Stimulated activated CD8-positive, alpha-beta memory T cell treated with anti-CD3 and anti-CD28 coated beads, Interleukin-12 subunit alpha, Interleukin-12 subunit beta, amount 100 ng/mL, for 24 hours (primary cell): Measurements from ENCODE around the gene BDNF.

Experiments used
- DNase-seq: peaks from one replicate; pipeline ENCODE4 v3.0.0-alpha.2; 2020; ENCODE audit errors: extremely low read depth

BDNF gene

GRCh38 chr11:27705873-27706820, 5.9 kb upstream of the BDNF start:
- DNase-seq = no peak

GRCh38 chr11:27703481-27703880, 3.2 kb upstream of the BDNF start:
- DNase-seq = no peak

DNA sequence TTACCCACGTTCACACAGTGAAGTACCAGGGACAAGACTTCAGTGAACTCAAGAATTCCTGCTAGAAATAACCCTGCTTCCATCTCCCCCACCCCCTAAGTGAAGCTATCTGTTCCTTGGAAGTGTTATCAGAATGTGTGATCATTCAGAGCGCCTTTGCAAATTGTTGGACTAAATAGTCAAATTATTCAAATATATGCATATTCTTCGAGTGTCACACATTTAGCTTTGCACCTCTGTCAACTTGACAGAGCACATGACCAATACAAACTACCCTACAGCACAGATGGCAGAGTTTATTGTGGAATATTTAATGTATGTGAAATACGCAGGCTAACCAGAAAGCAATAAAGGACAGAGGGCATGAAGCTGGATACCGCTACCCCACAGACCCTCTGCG, 2.6 kb upstream of the BDNF start:
- DNase-seq = no peak

GRCh38 chr11:27701355-27702105, 1.3 kb upstream of the BDNF start:
- DNase-seq = no peak

DNA sequence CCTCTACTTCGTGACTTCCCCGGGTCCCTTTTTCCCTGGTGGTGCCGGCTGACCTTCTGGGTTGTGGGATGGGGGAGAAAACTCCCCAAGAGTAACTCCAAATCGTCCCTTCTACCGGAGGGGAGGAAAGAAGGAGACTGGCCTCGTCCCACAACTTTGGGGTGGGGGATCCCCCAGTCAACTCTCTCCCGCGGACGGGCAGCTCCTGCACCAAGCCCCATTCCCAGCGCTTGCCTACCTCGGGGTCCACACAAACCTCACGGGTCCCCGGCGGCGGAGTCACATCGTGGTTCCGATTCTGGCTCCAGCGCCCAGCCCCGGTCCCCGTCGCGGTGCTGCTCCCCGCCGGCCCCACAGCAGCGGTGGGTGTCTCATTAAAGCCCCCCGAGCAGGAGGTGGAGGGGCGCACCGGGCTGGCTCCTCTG, 317 bp downstream of the BDNF start:
- no peak for DNase-seq

- no peak for DNase-seq
Observed at GRCh38 chr11:27699242-27699925, 871 bp downstream of the BDNF start.

DNA sequence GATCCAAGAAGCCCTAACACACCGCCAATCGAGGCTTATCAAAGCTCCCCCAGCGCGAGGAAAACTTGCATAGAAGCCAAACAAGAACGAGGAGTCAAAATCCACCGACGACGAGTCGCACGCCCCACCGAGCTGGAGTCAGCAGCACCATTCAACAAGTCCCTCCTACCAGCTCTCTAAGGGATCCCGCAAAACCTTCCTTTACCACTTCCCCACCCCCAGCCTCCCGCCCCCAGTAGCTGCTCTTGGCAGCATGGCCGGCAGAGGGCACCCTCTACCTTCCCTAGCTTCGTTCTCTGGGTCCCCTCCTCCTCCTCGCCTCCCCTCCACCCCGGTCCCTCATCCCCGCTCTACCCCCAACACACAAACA, 1.4 kb downstream of the BDNF start:
- peak; percentile 16 for DNase-seq

DNA sequence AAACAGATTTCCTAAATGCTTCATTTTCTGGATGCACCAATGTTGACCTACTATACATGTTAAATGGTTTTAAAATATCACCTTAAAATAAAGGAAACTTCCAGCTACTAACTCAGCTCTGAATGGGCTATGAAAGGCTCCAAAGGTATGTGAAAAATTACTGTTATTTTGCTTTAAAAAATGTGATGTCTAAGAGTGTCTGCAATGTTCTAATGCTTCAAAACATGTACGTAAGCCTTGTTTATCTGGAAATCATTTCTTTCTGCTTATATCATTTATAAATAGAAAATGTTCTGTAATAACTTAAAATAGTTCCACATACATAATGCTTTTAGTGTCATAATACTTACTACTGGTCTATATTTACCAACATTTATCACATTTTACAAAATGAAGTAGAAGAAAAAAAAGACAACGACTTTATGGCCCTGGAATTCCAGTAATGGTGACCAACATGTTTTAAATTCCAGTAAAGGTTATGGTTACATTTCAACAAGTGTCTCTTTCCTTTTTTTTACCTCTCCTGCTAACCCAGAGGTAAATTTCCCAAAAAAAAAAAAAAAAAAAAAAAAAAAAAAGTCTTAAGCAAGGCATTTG, 2.5 kb downstream of the BDNF start:
- no peak for DNase-seq

DNA sequence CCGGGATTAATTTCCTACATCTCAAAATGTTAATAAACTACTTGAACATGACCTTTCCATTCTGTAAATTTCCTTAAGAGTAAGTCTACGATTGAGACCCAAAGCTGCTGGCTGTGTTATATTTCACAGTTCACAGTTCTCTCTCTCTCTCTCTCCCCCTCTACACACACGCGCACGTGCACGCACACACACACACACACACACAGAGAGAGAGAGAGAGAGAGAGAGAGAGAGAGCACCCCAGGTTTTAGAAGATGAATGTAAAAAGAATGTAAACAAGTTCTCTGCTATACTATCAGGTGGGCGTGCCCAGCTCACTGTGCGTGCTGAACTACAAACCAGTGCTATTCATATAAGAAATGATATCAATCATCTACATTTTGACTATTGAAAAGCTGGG, 3.3 kb downstream of the BDNF start:
- no peak for DNase-seq

DNA sequence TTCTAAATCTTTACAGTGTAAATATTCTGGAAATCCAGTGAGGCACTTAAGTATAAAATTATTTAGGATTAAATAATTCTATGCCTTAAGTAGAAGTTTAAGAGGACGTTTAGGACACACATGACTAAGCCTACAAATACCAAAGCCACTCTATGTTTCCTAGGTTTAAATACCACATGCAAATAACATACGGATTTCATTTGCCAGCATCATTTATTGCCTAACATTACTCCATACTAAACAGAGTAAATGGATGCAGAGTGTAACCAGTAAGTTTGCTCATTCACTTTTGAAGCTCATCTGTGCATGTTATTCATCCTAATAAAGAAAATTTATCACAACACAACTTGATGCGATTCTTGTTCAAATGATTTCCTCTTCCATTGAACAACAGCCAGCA, 4.1 kb downstream of the BDNF start:
- no peak for DNase-seq

- DNase-seq = no peak
Observed at GRCh38 chr11:27694992-27695391, 5.3 kb downstream of the BDNF start.

- DNase-seq = no peak
Observed at GRCh38 chr11:27693398-27693797, 6.9 kb downstream of the BDNF start.

GRCh38 chr11:27692781-27693180, 7.5 kb downstream of the BDNF start:
- no peak for DNase-seq

- DNase-seq = no peak
Observed at GRCh38 chr11:27688076-27688475, 12.2 kb downstream of the BDNF start.

DNA sequence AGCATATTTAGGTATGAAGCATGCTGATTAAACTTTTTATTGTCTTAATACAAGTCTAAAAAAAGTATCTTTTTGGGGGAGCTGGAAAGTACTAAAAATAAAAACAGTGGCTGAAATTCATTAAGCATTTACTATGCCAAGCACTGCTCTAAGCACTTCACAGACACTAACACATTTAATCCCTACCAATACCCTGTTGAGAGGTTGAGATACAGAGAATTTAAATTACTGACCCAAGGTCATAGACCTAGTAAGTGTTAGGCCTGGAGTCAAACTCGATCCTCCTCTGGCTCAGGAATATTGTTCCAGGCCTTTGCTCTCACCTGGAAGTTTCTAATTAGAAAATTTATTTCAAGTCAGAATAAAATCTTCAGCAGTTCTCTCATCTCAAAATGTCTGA, 18.6 kb downstream of the BDNF start:
- no peak for DNase-seq

DNA sequence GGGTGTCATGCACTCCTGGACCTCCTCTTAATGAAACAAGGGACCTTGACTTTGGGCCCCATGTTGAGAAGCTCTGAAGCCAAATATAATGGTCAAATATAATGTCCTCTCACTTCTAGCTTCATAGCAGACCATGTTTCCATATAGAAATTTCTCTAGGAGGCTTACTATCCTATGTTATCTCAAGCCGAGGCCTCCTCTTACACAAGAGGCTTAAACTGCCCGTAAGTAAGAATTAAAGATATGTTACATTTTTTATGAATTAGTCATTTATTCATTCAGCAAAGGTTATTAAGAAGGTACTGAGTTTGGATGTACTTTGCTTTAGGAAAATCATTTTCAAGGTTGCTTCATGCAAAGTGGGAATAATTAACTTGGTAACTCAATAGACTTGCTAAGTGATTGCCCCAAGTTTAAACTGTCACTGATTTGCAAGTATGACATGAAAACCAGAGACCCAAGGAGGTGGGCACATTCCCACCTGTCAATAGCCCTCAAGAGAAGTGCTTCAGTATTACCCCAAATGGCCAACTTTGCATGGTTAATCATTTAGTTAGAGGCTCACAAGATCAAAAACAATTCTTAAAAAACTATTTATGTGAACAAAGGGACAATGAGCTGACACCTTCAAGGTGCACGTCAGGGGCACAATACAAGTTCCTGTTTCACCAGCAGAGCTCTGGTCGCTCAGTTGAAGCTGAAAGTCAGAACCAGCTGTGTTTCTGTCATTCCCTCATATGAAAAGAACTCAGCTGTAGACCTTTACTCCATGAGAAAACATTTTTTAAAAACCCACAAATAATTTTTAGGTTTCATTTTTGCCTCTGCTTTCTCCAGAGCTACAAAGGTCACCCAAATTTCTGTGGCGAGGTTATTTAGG, 20.9 kb downstream of the BDNF start:
- no peak for DNase-seq

GRCh38 chr11:27678242-27678641, 22.0 kb downstream of the BDNF start:
- DNase-seq = no peak

DNA sequence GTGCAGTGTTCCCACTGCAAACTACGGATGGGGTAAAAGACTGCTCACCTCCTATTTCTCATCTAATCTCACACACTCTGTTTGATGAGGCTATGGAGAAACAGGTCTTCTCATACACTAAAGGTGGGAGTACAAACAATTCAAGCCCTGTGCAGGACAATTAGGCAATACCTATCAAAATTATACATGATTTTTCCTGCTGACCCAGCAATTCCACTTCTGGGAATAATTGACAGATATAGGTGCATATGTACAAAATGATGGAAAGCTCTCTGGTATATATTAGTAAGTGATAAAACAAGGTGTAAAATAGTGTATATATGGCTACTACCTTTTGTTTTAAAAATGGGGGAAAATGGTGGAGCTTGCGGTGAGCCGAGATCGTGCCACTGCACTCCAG, 23.1 kb downstream of the BDNF start:
- no peak for DNase-seq

GRCh38 chr11:27673979-27674663, 26.1 kb downstream of the BDNF start:
- DNase-seq = no peak

DNA sequence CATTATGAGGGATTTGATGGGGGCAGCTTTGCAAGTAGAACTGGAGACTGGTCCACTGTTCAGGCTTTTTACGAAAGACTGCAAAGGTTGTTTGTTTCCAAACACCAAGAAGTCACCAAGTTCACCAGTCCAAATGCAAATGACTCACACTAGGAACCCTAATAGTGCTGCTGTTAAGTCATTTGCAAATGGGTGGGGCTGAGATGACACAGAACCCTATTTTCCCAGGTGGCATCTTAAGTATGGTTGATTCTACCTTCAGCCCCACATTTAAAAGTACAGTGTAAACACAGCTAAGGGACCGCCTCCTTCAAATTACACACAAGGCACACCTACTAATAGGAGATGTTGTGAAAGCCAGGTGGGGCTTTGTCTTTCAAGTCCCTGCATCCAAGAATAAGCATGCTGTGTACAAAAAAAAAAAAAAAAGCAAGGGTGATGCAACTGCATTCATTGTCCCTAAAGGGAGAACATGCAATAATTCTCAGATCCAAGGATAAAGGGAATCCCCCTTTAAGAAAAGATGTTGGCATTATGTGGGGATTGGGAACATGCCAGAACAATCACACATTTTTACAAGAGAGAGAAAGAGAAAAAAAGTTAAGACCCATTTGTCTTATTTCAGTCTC, 27.3 kb downstream of the BDNF start:
- DNase-seq = no peak
